GM21447 (cell line): ENCODE results near the gene SYCP2L.

Source experiments
- ATAC-seq: cut with Tn5 transposase; IDR thresholded peaks from one replicate; pipeline ENCODE4 v1.9.1; 2021; ENCODE audit not compliant: unreplicated experiment

Gene SYCP2L

GRCh38 chr6:11006061-11006460, 119.2 kb downstream of the SYCP2L start:
- no peak for ATAC-seq

GRCh38 chr6:11007715-11008608, 121.1 kb downstream of the SYCP2L start:
- ATAC-seq: no peak

- no peak for ATAC-seq
These were observed 122.0 kb downstream of the SYCP2L start for GRCh38 chr6:11008821-11009220.

- ATAC-seq: peak; percentile 83
These were observed 122.5 kb downstream of the SYCP2L start for GRCh38 chr6:11009353-11009752.

GRCh38 chr6:11011787-11012234, 125.0 kb downstream of the SYCP2L start:
- no peak for ATAC-seq

GRCh38 chr6:11012295-11012754, 125.5 kb downstream of the SYCP2L start:
- ATAC-seq: no peak

- ATAC-seq: no peak
These were observed 126.3 kb downstream of the SYCP2L start for GRCh38 chr6:11012976-11013720.

GRCh38 chr6:11013721-11014070, 126.8 kb downstream of the SYCP2L start:
- ATAC-seq: no peak

GRCh38 chr6:11015102-11015501, 128.2 kb downstream of the SYCP2L start:
- no peak for ATAC-seq

- ATAC-seq: no peak
These were observed 129.6 kb downstream of the SYCP2L start for GRCh38 chr6:11016452-11016851.

GRCh38 chr6:11017090-11017489, 130.2 kb downstream of the SYCP2L start:
- ATAC-seq: no peak

GRCh38 chr6:11018225-11018624, 131.4 kb downstream of the SYCP2L start:
- no peak for ATAC-seq

GRCh38 chr6:11021003-11021402, 134.2 kb downstream of the SYCP2L start:
- ATAC-seq: no peak

- ATAC-seq: no peak
These were observed 134.9 kb downstream of the SYCP2L start for GRCh38 chr6:11021714-11022113.

GRCh38 chr6:11023032-11023431, 136.2 kb downstream of the SYCP2L start:
- no peak for ATAC-seq
